ENCODE results near the gene GRAMD4.

Gene GRAMD4

DNA sequence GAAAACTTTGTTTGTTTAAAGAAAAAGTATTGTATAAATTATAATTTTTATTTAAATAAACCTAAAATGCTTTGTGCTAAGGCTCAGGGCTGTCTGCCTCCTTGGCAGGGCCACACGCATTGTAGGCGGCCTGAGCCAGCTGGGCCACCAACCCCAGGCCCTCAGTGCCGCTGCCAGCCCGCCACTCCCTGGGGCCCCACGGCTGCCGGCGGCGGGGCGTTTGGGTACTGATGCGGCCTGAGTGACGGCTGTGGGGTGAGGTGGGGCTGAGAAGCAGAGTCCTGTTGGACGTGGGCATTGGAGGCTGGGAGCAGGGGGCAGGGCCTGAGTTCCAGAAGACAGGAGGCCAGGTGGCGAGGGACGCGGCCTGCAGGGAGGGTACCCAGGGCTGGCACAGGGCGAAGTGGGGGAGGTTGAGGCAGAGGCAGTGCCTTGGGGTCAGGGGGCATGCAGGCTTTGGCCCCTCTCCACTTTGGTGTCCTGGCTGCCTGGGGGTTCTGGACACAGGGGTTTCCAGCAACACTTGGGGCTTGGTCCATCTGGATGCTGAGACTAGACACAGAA, 59.6 kb downstream of the GRAMD4 start:
- H3K4me1 Mint-ChIP-seq: peaks cover 25% of the 10 kb centered on the region
- no peaks in the 10 kb centered on the region for H3K27me3 Mint-ChIP-seq
- no peak overlapping the region for H3K4me3 Mint-ChIP-seq
- H3K27ac Mint-ChIP-seq: no peak overlapping the region
- H3K9me3 Mint-ChIP-seq: no peaks in the 10 kb centered on the region
- H3K36me3 Mint-ChIP-seq: peaks cover 44% of the 10 kb centered on the region
- no peak for ATAC-seq

GRCh38 chr22:46681010-46681409, 60.8 kb downstream of the GRAMD4 start:
- no peak for ATAC-seq
- no peak overlapping the region for H3K27ac Mint-ChIP-seq
- peaks cover 37% of the 10 kb centered on the region for H3K4me1 Mint-ChIP-seq
- H3K4me3 Mint-ChIP-seq: no peak overlapping the region
- no peaks in the 10 kb centered on the region for H3K9me3 Mint-ChIP-seq
- H3K36me3 Mint-ChIP-seq: peaks cover 43% of the 10 kb centered on the region
- H3K27me3 Mint-ChIP-seq: no peaks in the 10 kb centered on the region

GRCh38 chr22:46682011-46682731, 62.0 kb downstream of the GRAMD4 start:
- Mint-ChIP-seq H3K4me3 (no peak overlapping the region), H3K9me3 (no peaks in the 10 kb centered on the region), H3K36me3 (peaks cover 38% of the 10 kb centered on the region), H3K4me1 (peaks cover 42% of the 10 kb centered on the region), H3K27ac (no peak overlapping the region), H3K27me3 (no peaks in the 10 kb centered on the region)
- ATAC-seq: no peak

GRCh38 chr22:46684706-46685105, 64.5 kb downstream of the GRAMD4 start:
- H3K36me3 Mint-ChIP-seq: peaks cover 35% of the 10 kb centered on the region
- peaks cover 11% of the 10 kb centered on the region for H3K27me3 Mint-ChIP-seq
- H3K4me3 Mint-ChIP-seq: peak overlapping the region; percentile 57
- H3K27ac Mint-ChIP-seq: peak overlapping the region; percentile 77
- ATAC-seq: peak; percentile 98
- peaks cover 42% of the 10 kb centered on the region for H3K4me1 Mint-ChIP-seq
- H3K9me3 Mint-ChIP-seq: no peaks in the 10 kb centered on the region

DNA sequence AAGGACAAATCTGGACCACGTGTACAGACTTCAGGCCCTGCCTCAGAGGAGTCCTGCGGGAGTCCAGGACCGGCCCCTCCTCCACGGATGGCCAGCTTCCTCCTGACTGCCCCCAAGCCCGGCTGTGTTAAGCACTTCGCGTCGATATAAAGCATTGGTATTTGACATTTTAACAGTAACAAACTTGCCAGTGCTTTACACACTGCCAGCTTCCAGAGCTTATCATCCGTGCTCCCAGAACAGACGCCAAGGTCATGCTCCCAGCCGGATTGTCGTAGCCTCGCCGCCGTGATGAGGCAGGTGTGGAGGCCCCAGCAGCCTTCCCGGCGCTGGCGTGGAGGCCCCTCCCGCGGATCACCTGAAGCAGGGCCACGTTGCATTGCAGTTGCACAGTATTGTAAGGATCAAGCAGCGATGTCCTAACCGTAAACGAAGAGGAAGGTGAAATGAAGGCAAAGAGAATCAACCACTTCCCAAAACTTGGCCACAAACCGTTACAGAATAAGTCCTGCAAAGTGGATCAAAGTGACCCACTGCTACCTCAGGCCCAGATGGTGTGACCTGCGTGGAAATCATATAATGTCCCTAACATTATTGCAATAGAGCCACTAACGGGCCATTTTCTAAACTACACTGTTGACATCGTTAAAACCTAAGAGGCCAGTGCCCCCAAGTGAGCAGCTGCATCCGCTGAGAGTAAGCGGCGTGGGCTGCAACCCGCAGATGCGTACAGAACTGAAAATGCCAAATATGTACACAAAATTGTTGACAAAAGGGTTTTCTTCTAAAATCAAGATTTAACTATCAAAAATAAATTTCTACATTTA, 66.2 kb downstream of the GRAMD4 start:
- peaks cover 12% of the 10 kb centered on the region for H3K27me3 Mint-ChIP-seq
- no peaks in the 10 kb centered on the region for H3K9me3 Mint-ChIP-seq
- ATAC-seq: no peak
- H3K27ac Mint-ChIP-seq: no peak overlapping the region
- peaks cover 41% of the 10 kb centered on the region for H3K36me3 Mint-ChIP-seq
- H3K4me1 Mint-ChIP-seq: peaks cover 36% of the 10 kb centered on the region
- no peak overlapping the region for H3K4me3 Mint-ChIP-seq

GRCh38 chr22:46687048-46687444, 66.9 kb downstream of the GRAMD4 start:
- H3K36me3 Mint-ChIP-seq: peaks cover 48% of the 10 kb centered on the region
- no peaks in the 10 kb centered on the region for H3K9me3 Mint-ChIP-seq
- peaks cover 31% of the 10 kb centered on the region for H3K4me1 Mint-ChIP-seq
- H3K27ac Mint-ChIP-seq: no peak overlapping the region
- peaks cover 12% of the 10 kb centered on the region for H3K27me3 Mint-ChIP-seq
- H3K4me3 Mint-ChIP-seq: no peak overlapping the region
- ATAC-seq: no peak

GRCh38 chr22:46687460-46687859, 67.3 kb downstream of the GRAMD4 start:
- no peak overlapping the region for H3K27ac Mint-ChIP-seq
- peaks cover 12% of the 10 kb centered on the region for H3K27me3 Mint-ChIP-seq
- H3K4me1 Mint-ChIP-seq: peaks cover 31% of the 10 kb centered on the region
- no peak for ATAC-seq
- peaks cover 49% of the 10 kb centered on the region for H3K36me3 Mint-ChIP-seq
- no peak overlapping the region for H3K4me3 Mint-ChIP-seq
- no peaks in the 10 kb centered on the region for H3K9me3 Mint-ChIP-seq

- H3K27me3 Mint-ChIP-seq: peaks cover 12% of the 10 kb centered on the region
- H3K9me3 Mint-ChIP-seq: no peaks in the 10 kb centered on the region
- H3K4me1 Mint-ChIP-seq: peaks cover 25% of the 10 kb centered on the region
- no peak overlapping the region for H3K27ac Mint-ChIP-seq
- peaks cover 56% of the 10 kb centered on the region for H3K36me3 Mint-ChIP-seq
- H3K4me3 Mint-ChIP-seq: no peak overlapping the region
- ATAC-seq: no peak
Observed at GRCh38 chr22:46688949-46689348, 68.8 kb downstream of the GRAMD4 start.

DNA sequence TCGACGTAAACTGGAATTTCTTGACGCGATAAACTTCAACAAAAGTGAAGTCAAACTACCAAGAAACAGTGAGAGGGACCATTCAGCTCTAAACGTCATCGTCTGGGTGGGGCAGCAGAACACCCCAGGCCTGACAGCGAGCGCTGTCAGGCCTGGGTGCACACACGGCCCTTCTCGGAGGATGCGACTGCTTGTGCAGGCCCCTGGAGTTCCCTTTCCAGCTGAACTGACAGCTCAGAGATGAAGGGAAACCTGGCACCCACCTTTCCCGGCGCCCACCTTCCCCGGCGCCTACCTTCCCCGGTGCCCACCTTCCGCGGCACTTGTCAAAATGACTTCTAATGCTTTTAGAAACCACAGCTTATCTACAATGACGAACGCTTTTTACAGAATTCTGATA, 70.0 kb downstream of the GRAMD4 start:
- Mint-ChIP-seq H3K27me3 (peaks cover 12% of the 10 kb centered on the region), H3K4me1 (peaks cover 13% of the 10 kb centered on the region), H3K27ac (no peak overlapping the region), H3K4me3 (no peak overlapping the region), H3K9me3 (no peaks in the 10 kb centered on the region), H3K36me3 (peaks cover 68% of the 10 kb centered on the region)
- ATAC-seq: no peak

DNA sequence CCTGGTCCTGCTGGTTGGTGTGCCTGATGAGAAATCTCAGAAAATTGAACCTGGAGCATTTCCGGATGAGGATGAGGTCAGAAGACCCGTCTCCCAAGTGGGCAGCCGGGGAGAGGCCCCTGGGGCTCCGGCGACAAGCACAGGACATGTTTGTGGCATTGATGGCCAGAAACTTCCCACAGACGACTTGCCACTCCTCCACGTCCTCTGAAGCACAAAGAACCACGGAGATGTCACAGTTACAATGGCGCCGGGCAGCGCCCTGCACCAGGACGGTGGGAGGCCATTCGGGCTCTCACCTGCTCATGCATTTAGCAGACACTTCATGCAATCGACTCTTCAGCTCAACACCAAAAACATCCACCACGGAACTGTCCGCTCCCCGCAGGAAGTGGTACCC, 71.4 kb downstream of the GRAMD4 start:
- H3K4me1 Mint-ChIP-seq: no peaks in the 10 kb centered on the region
- no peaks in the 10 kb centered on the region for H3K9me3 Mint-ChIP-seq
- peaks cover 12% of the 10 kb centered on the region for H3K27me3 Mint-ChIP-seq
- H3K4me3 Mint-ChIP-seq: no peak overlapping the region
- H3K36me3 Mint-ChIP-seq: peaks cover 69% of the 10 kb centered on the region
- no peak overlapping the region for H3K27ac Mint-ChIP-seq
- no peak for ATAC-seq

DNA sequence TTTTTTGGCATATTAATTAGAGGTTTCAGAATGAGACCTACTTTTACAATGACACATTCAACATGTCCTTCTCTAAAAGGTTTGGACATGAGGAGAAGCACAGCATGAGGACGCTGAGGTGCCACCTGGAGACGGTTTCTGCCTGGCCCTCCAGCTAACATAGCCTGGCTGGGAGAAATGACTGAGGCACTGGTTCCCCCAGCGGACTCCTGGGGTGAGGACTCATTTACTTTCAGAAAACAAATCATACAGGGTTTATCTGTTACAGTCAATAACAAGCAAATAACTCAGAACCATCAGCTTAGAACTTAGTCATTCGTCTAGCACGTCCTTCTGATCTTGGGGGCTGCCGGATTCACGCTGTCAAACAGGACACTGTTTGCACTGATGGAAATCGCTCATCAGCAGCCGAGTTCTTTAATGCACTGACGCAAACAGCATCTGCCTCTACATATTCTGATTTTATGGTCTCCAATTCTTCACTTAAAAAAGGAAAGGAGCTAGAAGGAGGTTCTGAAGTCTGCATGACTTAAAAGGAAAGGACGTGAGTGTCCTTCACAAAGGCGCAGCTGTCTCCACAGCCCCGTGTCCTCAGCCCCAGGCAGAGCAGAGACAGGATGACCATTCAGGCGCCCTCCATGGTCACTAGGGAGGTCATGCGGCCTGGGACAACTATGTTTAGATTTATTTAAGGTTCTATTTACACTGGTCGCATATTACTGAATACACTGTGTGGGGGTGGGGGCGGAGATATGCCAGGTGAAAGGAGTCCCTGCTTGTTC, 73.6 kb downstream of the GRAMD4 start:
- H3K27ac Mint-ChIP-seq: no peak overlapping the region
- no peak overlapping the region for H3K4me3 Mint-ChIP-seq
- no peaks in the 10 kb centered on the region for H3K9me3 Mint-ChIP-seq

GRCh38 chr22:46694416-46695170, 74.4 kb downstream of the GRAMD4 start:
- H3K9me3 Mint-ChIP-seq: no peaks in the 10 kb centered on the region
- H3K4me3 Mint-ChIP-seq: no peak overlapping the region
- H3K27ac Mint-ChIP-seq: no peak overlapping the region
- H3K36me3 Mint-ChIP-seq: peaks cover 80% of the 10 kb centered on the region
- H3K27me3 Mint-ChIP-seq: peaks cover 3% of the 10 kb centered on the region
- no peak for ATAC-seq
- no peaks in the 10 kb centered on the region for H3K4me1 Mint-ChIP-seq

More for the DNA sequence above, 73.6 kb downstream of the GRAMD4 start:
- H3K36me3 Mint-ChIP-seq: peaks cover 80% of the 10 kb centered on the region
- ATAC-seq: no peak
- H3K27me3 Mint-ChIP-seq: peaks cover 10% of the 10 kb centered on the region
- H3K4me1 Mint-ChIP-seq: no peaks in the 10 kb centered on the region

DNA sequence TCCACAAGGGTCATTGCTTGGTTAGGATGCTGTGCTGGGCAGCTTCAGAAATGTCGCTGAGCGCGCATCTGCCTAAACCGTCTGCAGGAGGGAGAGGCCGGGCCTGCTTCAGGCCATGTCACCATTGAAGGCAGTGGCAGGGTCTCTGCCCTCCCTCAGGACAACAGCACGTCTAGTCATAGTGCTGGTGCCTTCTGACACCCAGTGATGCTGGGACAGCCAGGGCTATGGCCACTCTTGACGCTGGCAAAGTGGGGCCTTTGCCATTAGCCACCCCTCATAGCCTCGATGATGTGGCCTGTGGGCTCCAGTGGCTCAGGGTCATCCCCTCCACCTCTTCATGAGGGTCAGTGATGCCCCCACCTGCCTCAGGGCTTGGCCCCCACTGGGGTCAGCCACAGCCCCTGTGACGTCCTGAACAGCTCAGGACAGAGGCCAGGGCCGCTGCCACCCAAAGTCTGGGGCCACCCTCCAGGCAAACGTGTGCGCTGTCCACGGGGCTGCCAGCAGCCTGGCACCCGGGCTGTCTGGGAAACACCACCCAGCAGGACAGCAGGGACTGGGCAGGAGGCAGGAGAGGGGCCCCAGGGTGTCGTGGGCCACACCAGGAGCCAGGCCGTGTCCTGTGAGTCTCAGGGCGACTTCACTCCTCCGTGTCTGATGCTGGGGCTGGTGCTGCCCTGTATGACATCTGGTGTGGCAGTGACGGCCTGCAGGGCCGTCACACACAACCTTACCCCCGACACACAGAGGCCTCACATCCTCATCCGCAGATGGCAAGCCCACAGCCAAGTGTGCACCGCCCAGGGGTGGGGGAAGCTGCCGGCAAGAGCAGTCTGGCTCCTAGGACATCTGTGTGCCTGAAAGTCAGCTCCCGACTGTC, 75.4 kb downstream of the GRAMD4 start:
- Mint-ChIP-seq H3K27me3 (no peaks in the 10 kb centered on the region), H3K27ac (no peak overlapping the region), H3K36me3 (peaks cover 77% of the 10 kb centered on the region), H3K9me3 (no peaks in the 10 kb centered on the region), H3K4me3 (no peak overlapping the region), H3K4me1 (no peaks in the 10 kb centered on the region)
- ATAC-seq: no peak

DNA sequence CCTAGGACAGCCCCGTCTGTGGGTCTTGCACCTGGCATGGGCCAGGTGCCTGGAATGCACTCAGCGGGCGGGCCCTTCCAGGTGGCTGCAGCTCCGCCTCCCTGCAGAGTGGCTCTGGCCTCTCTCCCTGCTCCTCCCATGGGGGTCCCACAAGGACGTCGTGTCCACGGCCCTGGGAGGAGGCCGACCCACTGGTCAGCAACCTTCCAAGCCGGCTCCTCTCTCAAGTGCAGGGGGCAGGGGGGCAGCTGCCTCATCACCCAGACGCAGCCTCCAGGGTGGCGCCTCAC, 76.0 kb downstream of the GRAMD4 start:
- Mint-ChIP-seq H3K27me3 (no peaks in the 10 kb centered on the region), H3K36me3 (peaks cover 77% of the 10 kb centered on the region), H3K9me3 (no peaks in the 10 kb centered on the region), H3K4me3 (no peak overlapping the region), H3K4me1 (no peaks in the 10 kb centered on the region), H3K27ac (no peak overlapping the region)
- ATAC-seq: no peak
